HG03460 (cell line): ENCODE data around the gene PARD6G.
"Not testable (repeated sequence)": the region's sequence is repeated elsewhere in the genome, so short reads cannot be mapped to it uniquely, and the experiment has no call there.

Experiments
- ATAC-seq: cut with Tn5 transposase; IDR thresholded peaks from one replicate; pipeline ENCODE4 v1.9.1; 2021; ENCODE audit not compliant: unreplicated experiment

The PARD6G gene

DNA sequence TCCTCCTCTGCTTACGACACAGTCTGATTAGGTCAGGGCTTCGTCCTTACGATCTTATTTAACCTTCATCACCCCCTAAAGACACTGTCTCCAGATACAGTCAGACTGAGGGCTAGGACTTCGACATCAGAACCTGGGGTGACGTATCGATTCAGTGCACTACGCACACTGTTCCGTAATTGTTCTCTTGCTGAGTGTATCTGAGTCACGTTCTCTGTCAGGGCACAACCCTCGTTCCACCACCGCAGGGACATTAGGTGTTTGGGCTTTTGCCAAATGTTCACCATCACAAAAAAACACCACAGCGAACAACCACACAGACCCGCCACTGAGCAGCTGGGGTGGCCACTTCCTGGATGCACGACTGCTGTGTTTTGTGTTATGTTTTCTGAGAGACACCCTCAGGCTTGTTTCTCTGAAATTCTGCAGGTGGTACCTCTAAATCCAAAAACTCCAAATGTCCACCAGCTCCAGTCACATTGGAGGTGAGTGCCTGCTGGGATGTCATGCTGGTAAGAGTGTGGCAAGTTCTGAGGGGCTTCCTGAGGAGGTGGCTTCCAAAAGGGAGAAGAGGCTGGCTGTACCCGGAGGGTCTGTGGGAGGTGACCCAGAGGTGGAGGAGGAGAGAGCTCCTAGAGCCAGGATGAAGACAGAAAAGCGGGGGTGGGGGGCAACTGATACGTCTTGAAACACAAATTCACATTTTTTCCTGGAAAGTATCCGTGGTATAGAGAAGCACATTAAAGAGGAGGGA is 71.7 kb downstream of the PARD6G start:
- ATAC-seq = no peak

DNA sequence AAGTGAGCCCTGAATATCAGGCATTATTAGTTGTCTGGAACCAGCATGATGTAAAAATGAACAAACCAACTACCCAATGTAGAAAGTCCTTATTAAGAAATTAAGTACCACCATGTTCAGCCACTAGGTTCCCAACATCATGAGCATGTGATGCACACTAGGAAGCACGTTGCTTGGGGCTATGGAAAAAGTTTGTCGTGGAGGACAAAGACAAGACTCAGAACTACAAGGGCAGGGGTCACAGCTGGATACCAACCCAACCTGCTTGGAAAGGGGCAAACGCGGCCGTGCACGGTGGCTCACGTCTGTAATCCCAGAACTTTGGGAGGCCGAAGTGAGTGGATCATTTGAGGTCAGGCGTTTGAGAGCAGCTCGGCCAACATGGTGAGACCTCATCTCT is 74.3 kb downstream of the PARD6G start:
- no peak for ATAC-seq

DNA sequence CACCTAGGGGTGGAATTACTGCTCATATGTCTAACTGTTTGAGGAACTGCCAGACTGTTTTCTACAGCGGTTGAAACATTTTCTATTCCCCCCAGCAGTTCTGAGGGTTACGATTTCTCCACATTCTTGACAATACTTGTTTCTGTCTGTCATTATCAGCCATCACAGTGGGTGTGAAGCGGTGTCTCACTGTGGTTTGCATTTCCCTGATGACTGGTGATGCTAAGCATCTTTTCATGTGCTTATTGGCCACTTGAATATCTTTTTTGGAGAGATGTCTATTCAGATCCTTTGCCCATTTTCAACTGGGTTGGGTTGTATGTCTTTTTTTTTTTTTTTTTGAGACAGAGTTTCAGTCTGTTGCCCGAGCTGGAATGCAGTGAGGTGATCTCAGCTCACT is 75.3 kb downstream of the PARD6G start:
- no peak for ATAC-seq

DNA sequence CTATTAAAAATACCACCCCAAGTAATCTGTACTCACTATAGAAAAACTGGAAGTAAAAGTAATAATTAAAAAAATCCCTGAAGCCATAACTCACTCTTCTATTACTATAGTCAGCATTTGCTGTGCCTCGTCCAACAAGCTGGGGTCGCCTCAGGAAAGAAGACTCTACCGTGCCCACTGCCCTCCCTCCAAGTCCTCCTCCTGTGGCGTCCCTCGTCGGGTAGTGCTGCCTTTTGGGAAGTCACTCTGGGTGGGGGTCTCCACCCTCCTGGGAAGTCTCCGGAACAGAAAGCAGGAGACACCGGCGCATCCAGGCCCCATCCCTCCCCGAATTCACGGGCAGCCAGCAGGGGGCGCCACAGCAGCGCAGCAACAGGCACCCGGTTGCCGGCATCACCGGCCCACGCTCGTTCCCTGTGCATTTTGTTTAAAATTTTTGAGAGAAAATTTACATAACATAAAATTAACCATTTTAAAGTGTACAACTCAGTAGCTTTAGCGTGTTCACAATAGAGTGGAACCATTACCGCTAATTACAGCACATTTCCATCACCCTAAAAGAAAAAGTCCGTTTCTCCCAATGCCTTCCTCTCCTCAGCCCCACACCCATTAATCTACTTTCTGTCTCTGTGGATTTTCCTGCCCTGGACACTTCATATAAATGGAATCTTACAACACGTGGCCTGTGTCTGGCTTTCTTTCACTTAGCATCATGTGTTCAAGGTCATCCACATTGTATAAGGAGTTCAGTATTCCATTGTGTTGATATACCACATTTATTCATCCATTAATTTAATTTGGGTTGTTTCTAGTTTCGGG is 76.1 kb downstream of the PARD6G start:
- ATAC-seq = no peak

DNA sequence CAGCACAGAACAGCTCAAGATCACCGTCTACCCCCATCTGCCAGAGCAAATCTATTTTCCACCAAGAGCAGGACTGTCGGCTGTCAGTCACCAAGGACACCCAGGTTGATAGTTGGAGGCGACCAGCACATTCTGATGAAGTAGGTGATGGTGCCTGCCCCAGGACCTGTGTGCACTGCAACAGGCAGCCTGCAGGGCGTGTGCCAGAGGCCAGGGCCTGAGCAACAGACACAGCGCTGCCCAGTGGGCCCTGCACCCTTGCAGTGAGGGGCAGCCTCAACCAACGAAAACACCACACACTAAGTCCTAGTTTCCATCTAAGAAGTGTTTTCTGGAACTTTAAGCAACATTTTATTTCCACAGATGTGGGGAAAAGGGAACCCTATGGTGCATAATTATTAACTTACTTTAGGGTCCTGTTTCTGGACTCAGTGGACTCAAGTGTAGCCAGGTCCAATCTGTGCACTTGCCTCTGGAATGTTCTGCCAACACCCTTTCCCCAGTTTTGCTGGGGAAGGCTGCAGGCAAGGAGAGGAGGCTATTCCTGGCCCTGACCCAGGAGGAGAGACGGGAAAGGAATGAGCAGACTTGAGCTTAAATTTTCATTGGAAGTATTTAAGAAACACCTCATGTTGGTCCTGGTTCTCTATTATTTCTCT is 76.8 kb downstream of the PARD6G start:
- ATAC-seq = no peak

DNA sequence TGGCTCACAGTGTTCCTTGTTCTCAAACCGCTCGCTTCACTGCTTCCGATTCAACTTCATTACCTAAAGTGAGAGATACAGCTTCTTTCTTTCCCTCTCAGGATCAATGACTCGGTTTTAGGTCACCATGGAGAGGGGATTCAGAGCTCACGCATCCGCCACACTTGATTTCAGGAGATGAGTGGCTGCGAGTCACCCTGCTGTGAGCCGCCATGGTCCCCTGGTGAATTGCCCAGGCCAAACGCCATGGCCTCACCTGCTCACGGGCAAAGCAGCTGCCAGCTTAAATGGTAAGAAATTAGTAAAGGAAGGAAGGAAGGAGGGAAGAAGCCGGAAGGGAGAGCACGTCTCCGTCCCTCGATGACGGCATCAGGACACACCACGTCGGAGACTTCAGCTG is 77.7 kb downstream of the PARD6G start:
- ATAC-seq = no peak

DNA sequence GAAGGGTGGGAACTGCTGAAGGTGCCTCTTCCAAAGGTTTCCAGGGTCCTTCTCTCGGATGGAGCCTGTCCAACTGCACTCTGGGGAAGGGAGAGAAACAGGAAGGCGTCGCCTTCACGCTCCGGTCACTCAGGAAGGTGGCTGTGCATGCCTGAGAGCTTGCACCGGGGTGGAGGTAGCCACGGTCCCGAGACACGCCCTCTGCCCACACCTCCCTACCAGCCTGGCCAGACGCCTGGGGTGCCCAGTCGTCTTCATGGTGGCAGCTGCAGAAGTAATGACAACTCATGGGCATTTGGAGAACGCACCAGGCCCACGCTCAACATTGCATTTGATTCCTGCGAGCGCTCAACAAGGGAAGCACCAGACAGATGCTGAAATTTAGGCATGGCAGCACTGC is 78.3 kb downstream of the PARD6G start:
- ATAC-seq = no peak

DNA sequence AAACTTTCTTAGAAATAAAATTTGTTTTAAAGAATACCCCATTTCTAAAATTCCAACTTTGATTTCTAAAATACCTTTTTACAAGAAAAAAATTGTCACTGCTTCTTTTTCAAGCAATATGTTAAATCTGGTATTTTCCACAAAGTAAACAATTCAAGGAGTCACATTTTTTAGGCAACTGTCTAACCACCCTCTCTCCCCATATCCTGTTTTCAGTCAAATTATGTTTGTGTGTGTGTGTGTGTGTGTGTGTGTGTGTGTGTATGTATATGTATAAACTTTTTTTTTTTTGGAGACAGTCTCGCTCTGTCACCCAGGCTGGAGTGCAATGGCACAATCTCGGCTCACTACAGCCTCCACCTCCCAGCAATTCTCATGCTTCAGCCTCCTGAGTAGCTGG is 79.0 kb downstream of the PARD6G start:
- ATAC-seq = no peak

DNA sequence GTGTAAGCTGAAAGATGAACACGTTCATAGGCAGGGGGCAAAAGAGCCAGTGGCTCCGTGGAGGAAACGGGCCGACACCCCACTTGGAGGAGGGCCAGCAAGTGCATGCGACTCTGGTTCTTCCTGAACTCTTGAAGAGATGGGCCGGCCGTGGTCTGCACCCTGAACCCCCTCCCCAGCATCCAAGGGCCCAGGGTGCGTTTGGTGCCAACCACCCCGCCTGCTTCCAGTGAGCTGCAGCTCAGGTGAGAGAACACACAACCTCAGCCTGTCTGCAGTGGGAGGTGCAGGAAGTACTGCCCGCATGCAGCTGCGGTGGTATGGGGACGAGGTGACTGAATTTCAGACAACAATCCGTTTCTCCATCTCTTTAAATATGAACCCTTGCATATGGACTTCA is 79.4 kb downstream of the PARD6G start:
- ATAC-seq = no peak

DNA sequence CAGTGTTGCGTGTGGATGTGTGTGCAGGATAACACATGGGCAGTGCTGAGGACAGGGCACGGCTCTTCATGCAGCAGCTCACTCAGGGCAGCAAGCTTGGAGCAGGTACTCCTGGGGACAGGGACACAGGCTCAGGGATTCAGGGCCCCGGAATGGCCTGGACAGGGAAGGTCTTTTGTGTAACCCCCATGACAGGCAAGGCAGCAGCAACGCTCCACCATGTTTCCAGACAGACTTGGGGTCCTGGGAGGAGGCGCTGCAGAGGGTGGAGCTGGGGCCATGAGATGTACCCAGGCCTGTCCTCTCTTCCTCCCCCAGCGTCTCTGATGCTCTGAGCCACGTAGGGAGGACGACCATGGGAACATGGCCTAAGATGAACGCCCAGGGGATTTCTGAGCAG is 80.0 kb downstream of the PARD6G start:
- ATAC-seq = no peak

DNA sequence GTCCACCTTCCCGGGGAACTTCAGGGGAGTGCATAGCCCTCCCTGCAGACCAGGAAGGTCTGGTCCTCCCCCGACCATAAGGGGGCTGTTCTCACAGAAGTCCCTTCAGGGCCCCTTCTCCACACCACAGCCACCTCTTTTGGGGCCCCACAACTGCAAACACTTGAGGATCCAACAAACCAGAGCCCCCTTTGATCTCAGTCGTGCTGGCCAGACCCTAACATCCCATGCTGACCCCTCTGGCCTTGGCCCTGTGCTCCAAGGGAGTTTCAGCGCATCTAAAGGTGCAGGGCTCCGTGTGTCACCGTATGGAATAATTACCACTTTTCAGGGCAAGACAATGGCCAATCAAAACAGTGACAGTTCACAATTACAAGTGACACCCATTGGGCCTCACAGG is 80.6 kb downstream of the PARD6G start:
- no peak for ATAC-seq

DNA sequence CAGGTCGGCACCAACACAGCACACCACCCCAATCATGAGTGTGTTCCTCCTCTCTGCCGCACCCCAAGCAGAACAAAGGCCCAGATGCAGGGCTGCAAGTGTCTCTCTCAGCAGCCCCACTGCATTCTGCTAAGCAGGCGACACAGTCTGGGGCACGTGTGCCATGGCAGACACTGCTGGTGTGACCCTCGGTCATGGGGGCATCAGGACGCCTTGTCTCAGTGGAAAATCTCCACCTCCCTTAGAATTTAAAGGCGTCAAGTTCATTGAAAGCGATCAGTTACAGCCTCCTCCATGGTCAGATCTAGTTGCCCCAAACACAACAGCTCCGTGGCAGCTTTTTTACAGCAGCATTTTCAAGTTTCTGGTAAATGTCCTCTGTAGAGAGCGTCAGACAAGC is 81.1 kb downstream of the PARD6G start:
- ATAC-seq = no peak

DNA sequence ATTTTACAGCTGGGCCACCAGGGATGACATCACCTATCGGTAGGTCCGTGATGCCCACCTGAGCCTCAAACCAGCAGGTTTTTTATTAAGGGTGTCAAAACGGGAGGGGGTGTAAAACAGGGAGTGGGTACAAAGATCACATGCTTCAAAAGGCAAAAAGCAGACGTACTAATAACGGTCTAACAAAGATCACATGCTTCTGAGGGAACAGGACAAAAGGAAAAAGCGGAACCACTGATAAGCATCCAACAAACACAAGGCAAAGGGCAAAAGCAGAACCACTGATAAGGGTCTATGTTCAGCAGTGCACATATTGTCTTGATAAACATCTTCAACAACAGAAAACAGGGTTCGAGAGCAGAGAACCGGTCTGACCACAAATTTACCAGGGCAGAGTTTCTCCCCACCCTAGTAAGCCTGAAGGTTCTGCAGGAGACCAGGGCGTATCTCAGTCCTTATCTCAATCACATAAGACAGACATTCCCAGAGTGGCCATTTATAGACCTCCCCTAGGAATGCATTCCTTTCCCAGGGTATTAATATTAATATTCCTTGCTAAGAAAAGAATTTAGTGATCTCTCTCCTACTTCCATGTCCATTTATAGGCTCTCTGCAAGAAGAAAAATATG is 82.5 kb downstream of the PARD6G start:
- not testable (repeated sequence) for ATAC-seq

DNA sequence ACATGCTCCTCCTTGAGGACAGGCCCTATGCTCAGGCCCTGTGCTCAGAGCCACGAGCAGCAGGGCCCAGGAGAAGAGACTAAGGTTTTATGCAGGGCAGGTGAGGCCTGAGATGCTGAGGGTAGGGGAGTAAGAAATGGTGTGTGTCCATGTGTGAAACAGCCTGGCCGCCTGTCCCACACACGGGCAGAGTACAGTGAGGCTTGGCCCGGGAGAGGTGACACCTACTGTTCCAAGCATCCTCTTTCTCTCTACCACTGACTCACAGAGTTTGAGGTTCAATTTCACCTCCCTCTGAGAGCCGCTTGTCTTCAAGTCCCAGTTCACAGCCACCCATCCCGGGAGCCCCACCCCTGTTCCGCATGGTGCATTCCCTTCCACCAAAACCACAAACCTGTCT is 84.1 kb downstream of the PARD6G start:
- ATAC-seq = no peak

DNA sequence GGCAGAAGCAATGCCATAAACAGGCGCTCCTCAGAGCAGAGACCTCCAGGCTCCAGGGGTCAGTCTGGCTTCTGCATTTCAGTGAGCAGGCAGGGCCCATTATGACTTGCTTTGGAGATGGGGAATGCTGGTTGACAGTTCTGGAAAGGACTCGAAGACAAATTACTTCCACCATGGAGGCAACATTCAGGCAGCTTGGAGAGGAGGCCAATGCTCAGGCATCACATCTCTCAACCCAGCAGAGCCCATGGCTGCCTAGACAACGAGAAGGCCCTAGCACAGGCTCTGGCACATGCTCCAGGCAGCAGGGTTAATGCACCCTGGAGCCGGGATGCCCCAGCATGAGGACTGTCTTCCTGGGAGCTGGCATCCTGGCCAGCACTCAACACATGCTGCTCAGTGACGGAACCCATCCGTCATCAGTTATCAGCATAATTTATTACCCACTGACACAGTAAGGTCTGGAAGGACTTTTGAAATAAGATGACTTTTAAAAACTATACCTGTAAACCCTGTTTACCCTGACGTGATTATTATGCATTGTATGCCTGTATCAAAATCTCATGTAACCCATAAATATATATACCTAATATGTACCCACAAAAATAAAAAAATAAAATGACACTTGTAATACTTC is 85.4 kb downstream of the PARD6G start:
- no peak for ATAC-seq

DNA sequence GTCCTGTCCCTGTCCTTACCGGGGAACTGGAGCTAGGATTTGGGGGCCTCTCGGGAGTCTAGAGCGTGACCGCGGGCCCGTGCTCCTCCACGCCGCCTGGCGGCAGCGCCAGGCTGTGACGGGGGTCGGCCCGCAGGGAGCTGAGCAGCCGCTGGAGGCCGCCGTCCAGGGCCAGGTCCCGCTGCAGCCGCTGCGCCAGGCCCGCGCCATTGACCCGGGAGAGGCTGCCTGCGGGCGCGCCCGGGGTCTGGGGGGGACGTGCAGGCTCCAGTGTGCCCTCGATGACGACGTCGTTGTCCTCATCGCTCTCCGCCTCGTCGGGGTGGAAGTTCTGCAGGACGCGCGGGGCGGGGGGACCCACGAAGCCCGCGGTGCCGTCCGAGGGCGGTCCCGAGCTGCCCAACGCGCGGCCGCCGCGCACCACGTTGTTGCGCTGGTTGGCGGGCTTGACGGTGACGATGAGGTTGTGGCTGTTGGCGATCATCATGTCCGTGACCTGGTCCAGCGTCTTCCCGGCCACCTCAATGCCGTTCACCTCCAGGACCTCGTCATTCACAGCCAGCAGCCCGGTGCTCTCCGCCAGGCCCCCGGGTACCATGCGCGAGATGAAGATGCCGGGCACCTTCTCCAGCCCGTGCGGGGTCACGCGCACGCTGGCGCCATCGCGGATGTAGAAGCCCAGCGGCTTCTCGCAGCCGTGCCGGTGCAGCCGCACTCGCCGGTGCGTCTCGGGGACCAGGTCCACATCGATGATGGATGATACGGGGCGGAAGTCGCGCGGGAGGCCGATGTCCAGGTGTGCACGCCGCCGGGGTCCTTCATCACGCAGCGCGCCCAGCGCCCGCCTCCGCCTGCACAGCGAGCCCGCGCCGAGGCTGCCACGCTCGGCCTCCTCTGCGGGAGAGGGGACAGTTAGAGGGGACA is 87.3 kb downstream of the PARD6G start:
- no peak for ATAC-seq

DNA sequence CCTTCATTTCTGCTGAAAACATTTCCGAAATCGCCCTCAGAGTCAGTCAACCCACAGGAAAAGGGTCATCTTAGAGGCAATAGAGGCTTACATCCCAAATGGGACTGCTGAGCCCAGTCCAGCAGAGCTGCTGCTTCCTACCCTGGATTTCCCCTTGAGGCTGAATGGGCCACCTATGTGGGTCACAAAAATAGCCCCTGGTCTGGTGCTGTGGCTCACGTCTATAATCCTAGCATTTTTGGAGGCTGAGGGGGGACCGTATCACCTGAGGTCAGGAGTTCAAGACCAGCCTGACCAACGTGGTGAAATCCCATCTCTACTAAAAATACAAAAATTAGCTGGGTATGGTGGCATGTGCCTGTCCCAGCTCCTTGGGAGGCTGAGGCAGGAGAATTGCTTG is 88.9 kb downstream of the PARD6G start:
- no peak for ATAC-seq

DNA sequence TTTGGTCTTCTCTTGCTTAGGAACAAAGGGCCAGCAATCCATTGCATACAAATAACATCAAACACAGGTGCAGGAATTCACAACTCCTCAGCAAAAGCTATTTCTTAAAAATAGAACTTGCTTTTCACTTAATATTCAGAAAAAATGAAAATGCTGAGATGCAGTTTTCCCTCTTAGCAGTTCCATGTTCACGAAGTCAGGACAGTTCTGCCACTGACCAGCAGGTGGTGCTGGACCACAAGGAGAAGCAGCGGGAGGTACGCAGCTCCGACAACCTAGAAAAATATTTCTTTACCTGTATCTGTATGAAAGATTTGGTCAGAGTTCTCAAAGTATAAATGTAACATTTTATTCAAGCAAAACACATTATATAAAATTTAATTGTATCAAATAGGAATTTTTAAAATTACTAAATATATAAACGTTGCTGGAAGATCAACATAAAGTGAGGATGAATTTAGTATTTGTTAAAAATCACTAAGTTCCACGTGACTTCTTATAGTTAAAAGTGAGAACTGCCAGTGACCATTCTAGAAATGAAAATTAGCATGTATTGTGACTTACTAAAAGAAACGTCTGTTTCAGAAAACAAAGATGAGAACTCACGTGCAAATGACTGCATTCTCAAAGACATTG is 89.5 kb downstream of the PARD6G start:
- ATAC-seq = no peak

DNA sequence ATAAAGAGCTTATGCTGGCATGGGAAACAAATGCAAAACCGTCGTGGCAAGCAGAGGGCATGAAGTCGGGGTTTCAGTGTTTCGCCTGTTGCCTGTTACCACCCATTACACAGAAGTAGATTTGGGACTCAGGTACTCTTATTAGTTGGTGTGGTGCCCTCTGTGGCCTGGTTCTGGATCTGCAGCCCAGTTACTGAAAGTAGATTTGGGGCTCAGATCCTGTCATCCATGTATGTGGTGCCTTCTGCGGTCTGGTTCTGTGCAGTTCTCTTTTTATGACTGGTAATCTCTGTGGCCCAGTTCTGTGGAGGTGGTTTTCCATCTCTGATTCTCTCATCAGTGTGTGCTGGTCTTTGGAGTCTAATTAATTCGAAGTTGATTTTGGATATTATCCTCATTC is 93.0 kb downstream of the PARD6G start:
- no peak for ATAC-seq

DNA sequence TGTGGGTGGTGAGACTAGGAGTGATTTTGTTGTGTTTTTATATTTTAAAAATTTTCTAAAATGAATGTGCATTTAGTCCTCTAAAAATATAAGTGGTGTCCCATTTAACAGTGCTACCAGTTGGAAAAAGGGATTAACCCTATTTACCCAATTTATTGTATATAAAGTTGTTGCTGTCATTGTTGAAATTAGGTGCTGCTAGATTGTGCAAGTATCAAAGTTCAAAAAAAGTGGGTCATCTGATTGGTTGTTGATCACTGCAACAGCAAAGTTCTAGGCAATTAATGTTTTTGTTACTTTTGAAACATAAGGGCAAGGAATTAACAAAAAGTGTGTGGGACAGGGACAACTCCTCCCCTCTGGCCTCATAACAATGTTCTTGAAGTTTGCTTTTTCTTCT is 97.6 kb downstream of the PARD6G start:
- ATAC-seq = no peak
